Measurements from ENCODE around the gene CLTC. TPM values are rescaled to one million over a fixed set of nuclear protein-coding genes. Genes with fewer than 3 reads are reported as not detected.

Gene CLTC
- total RNA-seq, 1 experiment from 2014 or later = 212 TPM

- no peak overlapping the region for H3K4me3 Mint-ChIP-seq (ENCODE audit: low read depth, unreplicated experiment)
- BruUV-seq (replicated peaks) = no TSS peak
- intact Hi-C loops (cut with micrococcal nuclease; ENCODE audit: unreplicated experiment) = loop anchor here (10.0 kb wide), 1 partner anchor 58 kb away; no protein-coding TSS in a partner anchor
- CTCF ChIA-PET = interaction anchor here (0.6 kb wide), 1 partner anchor 19 kb away, joined by 6 read pairs; no protein-coding TSS in a partner anchor
- no peak overlapping the region for H3K27ac Mint-ChIP-seq (ENCODE audit: unreplicated experiment)
- DNase-seq = no peak
- peaks cover 32% of the 10 kb centered on the region for H3K36me3 Mint-ChIP-seq (ENCODE audit: insufficient read depth, unreplicated experiment)
- H3K4me1 Mint-ChIP-seq (ENCODE audit: low read depth, unreplicated experiment) = peaks cover 15% of the 10 kb centered on the region
- H3K27me3 Mint-ChIP-seq (ENCODE audit: unreplicated experiment) = no peaks in the 10 kb centered on the region
- TF ChIP-seq, protein P1, sequence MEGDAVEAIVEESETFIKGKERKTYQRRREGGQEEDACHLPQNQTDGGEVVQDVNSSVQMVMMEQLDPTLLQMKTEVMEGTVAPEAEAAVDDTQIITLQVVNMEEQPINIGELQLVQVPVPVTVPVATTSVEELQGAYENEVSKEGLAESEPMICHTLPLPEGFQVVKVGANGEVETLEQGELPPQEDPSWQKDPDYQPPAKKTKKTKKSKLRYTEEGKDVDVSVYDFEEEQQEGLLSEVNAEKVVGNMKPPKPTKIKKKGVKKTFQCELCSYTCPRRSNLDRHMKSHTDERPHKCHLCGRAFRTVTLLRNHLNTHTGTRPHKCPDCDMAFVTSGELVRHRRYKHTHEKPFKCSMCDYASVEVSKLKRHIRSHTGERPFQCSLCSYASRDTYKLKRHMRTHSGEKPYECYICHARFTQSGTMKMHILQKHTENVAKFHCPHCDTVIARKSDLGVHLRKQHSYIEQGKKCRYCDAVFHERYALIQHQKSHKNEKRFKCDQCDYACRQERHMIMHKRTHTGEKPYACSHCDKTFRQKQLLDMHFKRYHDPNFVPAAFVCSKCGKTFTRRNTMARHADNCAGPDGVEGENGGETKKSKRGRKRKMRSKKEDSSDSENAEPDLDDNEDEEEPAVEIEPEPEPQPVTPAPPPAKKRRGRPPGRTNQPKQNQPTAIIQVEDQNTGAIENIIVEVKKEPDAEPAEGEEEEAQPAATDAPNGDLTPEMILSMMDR (IDR thresholded peaks at IDR 0.05; ENCODE audit: unreplicated experiment) = no peak
- H3K9me3 Mint-ChIP-seq (ENCODE audit: low read depth, unreplicated experiment) = no peaks in the 10 kb centered on the region
Measured at GRCh38 chr17:59627274-59627673, 7.6 kb downstream of the CLTC start.

DNA sequence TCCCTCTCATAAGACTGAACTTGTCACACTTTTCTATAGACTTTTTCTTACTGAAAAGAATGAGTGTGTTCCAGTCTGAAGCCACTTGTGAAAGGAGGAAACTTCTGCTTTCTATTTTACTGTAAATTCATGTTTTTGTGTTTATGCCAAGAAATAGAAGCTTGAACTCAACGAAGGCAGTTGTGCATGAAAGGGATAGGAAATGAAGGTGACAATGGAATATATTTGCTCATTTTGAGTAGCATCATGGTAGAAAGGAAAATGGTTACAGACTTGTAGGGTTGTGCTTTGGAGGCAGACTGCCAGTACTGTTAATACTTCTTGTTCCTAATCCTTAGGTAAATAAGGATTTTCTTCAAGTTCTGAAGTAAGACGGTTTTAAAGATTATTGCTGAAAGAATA lies 8.1 kb downstream of the CLTC start:
- TF ChIP-seq, protein P1 (IDR thresholded peaks at IDR 0.05; ENCODE audit: unreplicated experiment) = no peak
- peaks cover 15% of the 10 kb centered on the region for H3K4me1 Mint-ChIP-seq (ENCODE audit: low read depth, unreplicated experiment)
- intact Hi-C loops (cut with micrococcal nuclease; ENCODE audit: unreplicated experiment) = loop anchor here (10.0 kb wide), 1 partner anchor 57 kb away; no protein-coding TSS in a partner anchor
- no TSS peak for BruUV-seq (replicated peaks)
- no peaks in the 10 kb centered on the region for H3K9me3 Mint-ChIP-seq (ENCODE audit: low read depth, unreplicated experiment)
- CTCF ChIA-PET = interaction anchor here (0.6 kb wide), 1 partner anchor 19 kb away, joined by 6 read pairs; no protein-coding TSS in a partner anchor
- H3K27ac Mint-ChIP-seq (ENCODE audit: unreplicated experiment) = no peak overlapping the region
- peaks cover 28% of the 10 kb centered on the region for H3K36me3 Mint-ChIP-seq (ENCODE audit: insufficient read depth, unreplicated experiment)
- no peak overlapping the region for H3K4me3 Mint-ChIP-seq (ENCODE audit: low read depth, unreplicated experiment)
- no peaks in the 10 kb centered on the region for H3K27me3 Mint-ChIP-seq (ENCODE audit: unreplicated experiment)
- DNase-seq = no peak

DNA sequence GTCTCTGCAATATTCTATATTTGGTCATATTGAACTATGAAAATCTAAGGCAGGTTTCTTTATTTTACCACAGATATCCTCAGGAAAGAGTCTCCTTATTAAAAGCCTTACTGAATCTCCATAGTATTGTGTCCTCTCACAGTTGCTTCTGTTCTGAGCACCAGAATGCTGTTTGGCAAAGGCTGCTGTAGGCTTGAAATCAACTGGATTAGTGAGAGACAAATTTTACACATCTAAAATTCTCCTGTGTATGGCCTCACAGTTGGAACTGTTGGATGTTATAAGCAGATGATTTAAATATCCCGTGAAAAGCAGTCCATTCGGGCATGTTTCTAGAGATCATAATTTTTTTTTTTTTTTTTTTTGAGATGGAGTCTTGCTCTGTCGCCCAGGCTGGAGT lies 9.5 kb downstream of the CLTC start:
- CTCF ChIA-PET = no interaction called here

GRCh38 chr17:59631276-59631675 lies 11.6 kb downstream of the CLTC start:
- Mint-ChIP-seq H3K36me3 (ENCODE audit: insufficient read depth, unreplicated experiment) (peaks cover 21% of the 10 kb centered on the region), H3K27me3 (ENCODE audit: unreplicated experiment) (no peaks in the 10 kb centered on the region), H3K4me3 (ENCODE audit: low read depth, unreplicated experiment) (no peak overlapping the region), H3K27ac (ENCODE audit: unreplicated experiment) (no peak overlapping the region), H3K4me1 (ENCODE audit: low read depth, unreplicated experiment) (peaks cover 23% of the 10 kb centered on the region), H3K9me3 (ENCODE audit: low read depth, unreplicated experiment) (no peaks in the 10 kb centered on the region)
- CTCF ChIA-PET = no interaction called here
- intact Hi-C loops (cut with micrococcal nuclease; ENCODE audit: unreplicated experiment) = no loop called here
- no TSS peak for BruUV-seq (replicated peaks)
- TF ChIP-seq, protein P1 (IDR thresholded peaks at IDR 0.05; ENCODE audit: unreplicated experiment) = no peak
- DNase-seq = no peak

More for the DNA sequence above, 9.5 kb downstream of the CLTC start:
- Mint-ChIP-seq H3K27ac (ENCODE audit: unreplicated experiment) (no peak overlapping the region), H3K27me3 (ENCODE audit: unreplicated experiment) (no peaks in the 10 kb centered on the region), H3K9me3 (ENCODE audit: low read depth, unreplicated experiment) (no peaks in the 10 kb centered on the region), H3K36me3 (ENCODE audit: insufficient read depth, unreplicated experiment) (peaks cover 24% of the 10 kb centered on the region), H3K4me1 (ENCODE audit: low read depth, unreplicated experiment) (peaks cover 15% of the 10 kb centered on the region), H3K4me3 (ENCODE audit: low read depth, unreplicated experiment) (no peak overlapping the region)
- intact Hi-C loops (cut with micrococcal nuclease; ENCODE audit: unreplicated experiment) = loop anchor here (10.0 kb wide), 1 partner anchor 56 kb away; no protein-coding TSS in a partner anchor
- no TSS peak for BruUV-seq (replicated peaks)
- TF ChIP-seq, protein P1 (IDR thresholded peaks at IDR 0.05; ENCODE audit: unreplicated experiment) = no peak
- no peak for DNase-seq
